ENCODE measurements around the gene ABHD14A.
"Not testable (repeated sequence)": the region's sequence is repeated elsewhere in the genome, so short reads cannot be mapped to it uniquely, and the experiment has no call there.

DNA sequence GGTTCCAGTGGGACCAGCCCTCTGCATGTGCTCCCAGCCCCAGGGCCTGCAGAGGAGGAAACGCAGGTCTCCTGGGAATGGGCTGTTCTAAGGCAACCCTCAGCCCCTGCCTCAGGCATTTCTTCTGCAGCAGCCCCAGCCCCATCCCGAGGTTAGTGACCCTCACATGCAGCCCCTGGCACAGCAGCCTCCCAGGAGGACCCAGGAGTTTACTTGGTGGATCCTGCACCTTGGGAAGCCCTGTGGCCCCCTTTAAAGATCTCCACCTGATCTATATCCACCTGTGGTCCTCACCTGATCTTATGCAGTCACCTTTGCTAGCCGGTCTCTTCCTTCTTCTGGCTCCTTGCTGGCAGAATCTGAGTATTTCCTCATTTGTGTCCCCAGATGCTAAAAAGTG lies 45.9 kb upstream of the ABHD14A start:
- not testable (repeated sequence) for TF ChIP-seq POLR2A (IDR thresholded peaks at IDR 0.05)
- TF ChIP-seq, protein P1, sequence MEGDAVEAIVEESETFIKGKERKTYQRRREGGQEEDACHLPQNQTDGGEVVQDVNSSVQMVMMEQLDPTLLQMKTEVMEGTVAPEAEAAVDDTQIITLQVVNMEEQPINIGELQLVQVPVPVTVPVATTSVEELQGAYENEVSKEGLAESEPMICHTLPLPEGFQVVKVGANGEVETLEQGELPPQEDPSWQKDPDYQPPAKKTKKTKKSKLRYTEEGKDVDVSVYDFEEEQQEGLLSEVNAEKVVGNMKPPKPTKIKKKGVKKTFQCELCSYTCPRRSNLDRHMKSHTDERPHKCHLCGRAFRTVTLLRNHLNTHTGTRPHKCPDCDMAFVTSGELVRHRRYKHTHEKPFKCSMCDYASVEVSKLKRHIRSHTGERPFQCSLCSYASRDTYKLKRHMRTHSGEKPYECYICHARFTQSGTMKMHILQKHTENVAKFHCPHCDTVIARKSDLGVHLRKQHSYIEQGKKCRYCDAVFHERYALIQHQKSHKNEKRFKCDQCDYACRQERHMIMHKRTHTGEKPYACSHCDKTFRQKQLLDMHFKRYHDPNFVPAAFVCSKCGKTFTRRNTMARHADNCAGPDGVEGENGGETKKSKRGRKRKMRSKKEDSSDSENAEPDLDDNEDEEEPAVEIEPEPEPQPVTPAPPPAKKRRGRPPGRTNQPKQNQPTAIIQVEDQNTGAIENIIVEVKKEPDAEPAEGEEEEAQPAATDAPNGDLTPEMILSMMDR (IDR thresholded peaks at IDR 0.05 in 4 of 5, conservative IDR thresholded peaks at IDR 0.05 in 1 of 5) = not testable (repeated sequence)
